HepG2 (cell line): Measurements from ENCODE around the gene NFATC3. TPM values are rescaled to one million over a fixed set of nuclear protein-coding genes. Genes with fewer than 3 reads are reported as not detected.

ENCODE experiments used
- CCAR2 ChIP-seq: fragments of 200-400 bp; formaldehyde crosslinking; optimal IDR thresholded peaks from 2 replicates; pipeline ENCODE3; 2018; ENCODE audit warnings: low read depth, mild to moderate bottlenecking, low read length, moderate library complexity
- HNRNPLL ChIP-seq: fragments of 200-400 bp; formaldehyde crosslinking; IDR thresholded peaks from 2 replicates; pipeline ENCODE4 v1.6.1; 2017; ENCODE audit warnings: mild to moderate bottlenecking, low read depth, low read length; ENCODE audit not compliant: poor library complexity, severe bottlenecking
- NCOA5 ChIP-seq: sonication (generic); formaldehyde crosslinking; IDR thresholded peaks from 2 replicates; pipeline ENCODE4 v1.4.0; 2020; ENCODE audit warnings: missing genetic modification reagents
- NFKB2 ChIP-seq: sonication (generic); formaldehyde crosslinking; IDR thresholded peaks from 2 replicates; pipeline ENCODE4 v1.4.0; 2020; ENCODE audit warnings: missing genetic modification reagents, borderline replicate concordance
- SETDB1 ChIP-seq: sonication (generic); formaldehyde crosslinking; IDR thresholded peaks from 2 replicates; pipeline ENCODE4 v1.5.1; 2020; ENCODE audit warnings: missing genetic modification reagents, mild to moderate bottlenecking, borderline replicate concordance
- STAG1 ChIP-seq: sonication (generic); formaldehyde crosslinking; IDR thresholded peaks from 2 replicates; pipeline ENCODE4 v1.4.0; 2020; ENCODE audit warnings: missing genetic modification reagents
- TCF7L2 ChIP-seq: IDR thresholded peaks from 2 replicates; pipeline ENCODE4 v1.6.1; 2011; ENCODE audit warnings: mild to moderate bottlenecking, low read depth, low read length, moderate library complexity
- ZNF468 ChIP-seq: sonication (generic); formaldehyde crosslinking; IDR thresholded peaks from 2 replicates; pipeline ENCODE4 v1.8.0; 2022; ENCODE audit warnings: mild to moderate bottlenecking, moderate library complexity, missing genetic modification reagents
- ZNF652 ChIP-seq: IDR thresholded peaks from 2 replicates; pipeline ENCODE4 v1.6.1; 2016; ENCODE audit warnings: low read depth, borderline replicate concordance
- ZNF709 ChIP-seq: sonication (generic); formaldehyde crosslinking; IDR thresholded peaks from 2 replicates; pipeline ENCODE4 v1.5.0; 2020; ENCODE audit warnings: mild to moderate bottlenecking, missing genetic modification reagents
- polyA plus RNA-seq, 8 experiments: library from polyadenylated mRNA; depleted of rRNA in 3 of 8; stranded (reverse) in 7 of 8; unstranded in 1 of 8; fragments of >200 nt; fragmentation: Illumina TruSeq in 4 of 8; extraction: Trizol in 4 of 8; gene quantifications; 2 replicates each; pipeline versions ENCODE4 v1.2.1 to v1.2.3, GENCODE V29; 2011 to 2016; ENCODE audit warnings: low read depth in 4 of 8, missing spikeins in 1 of 8, mixed read lengths in 1 of 8; ENCODE audit not compliant: insufficient read depth in 1 of 8
- total RNA-seq, 5 experiments: library from RNA; depleted of rRNA; stranded (reverse); fragments of >200 nt; fragmentation: Illumina TruSeq; extraction: Trizol; gene quantifications; 2 replicates each; pipeline ENCODE4 v1.2.3, GENCODE V29; 2016; ENCODE audit warnings: low read depth in 1 of 5
- TF ChIP-seq, protein P1 (sequence below): sonication (generic); formaldehyde crosslinking; IDR thresholded peaks from 2 replicates; pipeline ENCODE4 v1.8.1; 2023; ENCODE audit warnings: missing genetic modification reagents, inconsistent platforms, borderline replicate concordance
- TF ChIP-seq, protein P2 (sequence below): sonication (generic); formaldehyde crosslinking; IDR thresholded peaks from 2 replicates; pipeline ENCODE4 v1.5.1; 2020; ENCODE audit warnings: missing genetic modification reagents, mild to moderate bottlenecking, borderline replicate concordance
- TF ChIP-seq, protein P3 (sequence below): sonication (generic); formaldehyde crosslinking; IDR thresholded peaks from 2 replicates; pipeline ENCODE4 v1.4.0; 2020; ENCODE audit warnings: missing genetic modification reagents
- TF ChIP-seq, protein P4 (sequence below): sonication (generic); formaldehyde crosslinking; IDR thresholded peaks from 2 replicates; pipeline ENCODE4 v1.4.0; 2020; ENCODE audit warnings: mild to moderate bottlenecking, missing genetic modification reagents
- TF ChIP-seq, protein P5 (sequence below): fragments of 450-650 bp; IDR thresholded peaks from 2 replicates; pipeline ENCODE4 v1.6.1; 2016

NFATC3 gene
- total and polyA plus RNA-seq, 2 of the 13 experiments (the other 11 are each of a cell fraction or from before 2014, with no cell fraction given), result 52.6 to 62.7 TPM

DNA sequence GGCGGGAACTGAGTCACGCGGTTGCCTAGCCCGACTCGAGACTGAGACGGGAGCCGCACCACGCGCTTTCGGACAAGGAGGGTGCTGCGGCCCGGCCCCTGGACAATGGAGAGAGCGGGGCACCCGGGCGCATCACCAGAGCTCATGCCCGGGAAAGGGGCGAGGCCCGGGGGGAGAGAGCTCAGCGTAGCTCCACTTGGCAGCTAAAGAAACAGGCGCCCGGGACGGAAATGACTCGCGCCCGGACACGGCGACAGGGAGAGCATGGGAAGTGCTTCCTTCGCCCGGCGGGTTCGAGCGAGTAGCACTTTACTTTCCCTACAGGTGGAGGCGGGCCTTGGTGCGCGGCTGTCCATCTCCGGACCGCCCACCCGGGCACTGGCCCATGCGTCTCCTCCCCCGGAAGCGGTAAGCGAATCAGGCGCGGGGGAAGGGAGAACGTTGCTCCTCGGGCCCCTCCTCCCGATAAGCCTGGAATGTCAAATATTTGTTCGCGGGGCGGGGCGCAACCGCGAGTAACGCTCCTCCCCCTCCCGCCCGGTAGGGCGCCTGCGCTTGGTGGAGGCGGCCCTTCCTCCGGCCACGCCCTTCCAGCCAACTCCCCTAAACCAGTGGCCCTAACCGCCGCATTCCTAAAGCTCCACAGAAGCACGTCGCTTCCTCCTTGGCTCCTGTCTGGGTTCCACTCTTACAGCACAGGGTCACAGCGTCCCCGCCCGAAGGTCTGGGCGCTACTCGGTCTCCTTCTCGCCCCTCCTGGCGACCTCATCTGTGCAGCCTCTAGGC lies 152.3 kb downstream of the NFATC3 start (continued):
- TF ChIP-seq, protein P1, sequence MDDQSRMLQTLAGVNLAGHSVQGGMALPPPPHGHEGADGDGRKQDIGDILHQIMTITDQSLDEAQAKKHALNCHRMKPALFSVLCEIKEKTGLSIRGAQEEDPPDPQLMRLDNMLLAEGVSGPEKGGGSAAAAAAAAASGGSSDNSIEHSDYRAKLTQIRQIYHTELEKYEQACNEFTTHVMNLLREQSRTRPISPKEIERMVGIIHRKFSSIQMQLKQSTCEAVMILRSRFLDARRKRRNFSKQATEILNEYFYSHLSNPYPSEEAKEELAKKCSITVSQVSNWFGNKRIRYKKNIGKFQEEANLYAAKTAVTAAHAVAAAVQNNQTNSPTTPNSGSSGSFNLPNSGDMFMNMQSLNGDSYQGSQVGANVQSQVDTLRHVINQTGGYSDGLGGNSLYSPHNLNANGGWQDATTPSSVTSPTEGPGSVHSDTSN (CRISPR knock-in tag), result no peak
- TF ChIP-seq SETDB1 (no peak), ZNF709 (CRISPR knock-in tag) (no peak), CCAR2 (no peak), ZNF468 (CRISPR knock-in tag) (no peak), NCOA5 (CRISPR knock-in tag) (0 out of 2 replicates have a peak, but pooled peaks have one; percentile 26), ZNF652 (CRISPR knock-in tag) (no peak), NFKB2 (CRISPR knock-in tag) (peak; percentile 56; the same call in 1 of the 2 replicates), TCF7L2 (no peak), HNRNPLL (peak; percentile 89), STAG1 (peak; percentile 3; the same call in 1 of the 2 replicates)
- TF ChIP-seq, protein P2, sequence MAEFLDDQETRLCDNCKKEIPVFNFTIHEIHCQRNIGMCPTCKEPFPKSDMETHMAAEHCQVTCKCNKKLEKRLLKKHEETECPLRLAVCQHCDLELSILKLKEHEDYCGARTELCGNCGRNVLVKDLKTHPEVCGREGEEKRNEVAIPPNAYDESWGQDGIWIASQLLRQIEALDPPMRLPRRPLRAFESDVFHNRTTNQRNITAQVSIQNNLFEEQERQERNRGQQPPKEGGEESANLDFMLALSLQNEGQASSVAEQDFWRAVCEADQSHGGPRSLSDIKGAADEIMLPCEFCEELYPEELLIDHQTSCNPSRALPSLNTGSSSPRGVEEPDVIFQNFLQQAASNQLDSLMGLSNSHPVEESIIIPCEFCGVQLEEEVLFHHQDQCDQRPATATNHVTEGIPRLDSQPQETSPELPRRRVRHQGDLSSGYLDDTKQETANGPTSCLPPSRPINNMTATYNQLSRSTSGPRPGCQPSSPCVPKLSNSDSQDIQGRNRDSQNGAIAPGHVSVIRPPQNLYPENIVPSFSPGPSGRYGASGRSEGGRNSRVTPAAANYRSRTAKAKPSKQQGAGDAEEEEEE (CRISPR knock-in tag), result peak; percentile 73
- TF ChIP-seq, protein P3, sequence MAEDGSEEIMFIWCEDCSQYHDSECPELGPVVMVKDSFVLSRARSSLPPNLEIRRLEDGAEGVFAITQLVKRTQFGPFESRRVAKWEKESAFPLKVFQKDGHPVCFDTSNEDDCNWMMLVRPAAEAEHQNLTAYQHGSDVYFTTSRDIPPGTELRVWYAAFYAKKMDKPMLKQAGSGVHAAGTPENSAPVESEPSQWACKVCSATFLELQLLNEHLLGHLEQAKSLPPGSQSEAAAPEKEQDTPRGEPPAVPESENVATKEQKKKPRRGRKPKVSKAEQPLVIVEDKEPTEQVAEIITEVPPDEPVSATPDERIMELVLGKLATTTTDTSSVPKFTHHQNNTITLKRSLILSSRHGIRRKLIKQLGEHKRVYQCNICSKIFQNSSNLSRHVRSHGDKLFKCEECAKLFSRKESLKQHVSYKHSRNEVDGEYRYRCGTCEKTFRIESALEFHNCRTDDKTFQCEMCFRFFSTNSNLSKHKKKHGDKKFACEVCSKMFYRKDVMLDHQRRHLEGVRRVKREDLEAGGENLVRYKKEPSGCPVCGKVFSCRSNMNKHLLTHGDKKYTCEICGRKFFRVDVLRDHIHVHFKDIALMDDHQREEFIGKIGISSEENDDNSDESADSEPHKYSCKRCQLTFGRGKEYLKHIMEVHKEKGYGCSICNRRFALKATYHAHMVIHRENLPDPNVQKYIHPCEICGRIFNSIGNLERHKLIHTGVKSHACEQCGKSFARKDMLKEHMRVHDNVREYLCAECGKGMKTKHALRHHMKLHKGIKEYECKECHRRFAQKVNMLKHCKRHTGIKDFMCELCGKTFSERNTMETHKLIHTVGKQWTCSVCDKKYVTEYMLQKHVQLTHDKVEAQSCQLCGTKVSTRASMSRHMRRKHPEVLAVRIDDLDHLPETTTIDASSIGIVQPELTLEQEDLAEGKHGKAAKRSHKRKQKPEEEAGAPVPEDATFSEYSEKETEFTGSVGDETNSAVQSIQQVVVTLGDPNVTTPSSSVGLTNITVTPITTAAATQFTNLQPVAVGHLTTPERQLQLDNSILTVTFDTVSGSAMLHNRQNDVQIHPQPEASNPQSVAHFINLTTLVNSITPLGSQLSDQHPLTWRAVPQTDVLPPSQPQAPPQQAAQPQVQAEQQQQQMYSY (CRISPR knock-in tag), result no peak
- TF ChIP-seq, protein P4, sequence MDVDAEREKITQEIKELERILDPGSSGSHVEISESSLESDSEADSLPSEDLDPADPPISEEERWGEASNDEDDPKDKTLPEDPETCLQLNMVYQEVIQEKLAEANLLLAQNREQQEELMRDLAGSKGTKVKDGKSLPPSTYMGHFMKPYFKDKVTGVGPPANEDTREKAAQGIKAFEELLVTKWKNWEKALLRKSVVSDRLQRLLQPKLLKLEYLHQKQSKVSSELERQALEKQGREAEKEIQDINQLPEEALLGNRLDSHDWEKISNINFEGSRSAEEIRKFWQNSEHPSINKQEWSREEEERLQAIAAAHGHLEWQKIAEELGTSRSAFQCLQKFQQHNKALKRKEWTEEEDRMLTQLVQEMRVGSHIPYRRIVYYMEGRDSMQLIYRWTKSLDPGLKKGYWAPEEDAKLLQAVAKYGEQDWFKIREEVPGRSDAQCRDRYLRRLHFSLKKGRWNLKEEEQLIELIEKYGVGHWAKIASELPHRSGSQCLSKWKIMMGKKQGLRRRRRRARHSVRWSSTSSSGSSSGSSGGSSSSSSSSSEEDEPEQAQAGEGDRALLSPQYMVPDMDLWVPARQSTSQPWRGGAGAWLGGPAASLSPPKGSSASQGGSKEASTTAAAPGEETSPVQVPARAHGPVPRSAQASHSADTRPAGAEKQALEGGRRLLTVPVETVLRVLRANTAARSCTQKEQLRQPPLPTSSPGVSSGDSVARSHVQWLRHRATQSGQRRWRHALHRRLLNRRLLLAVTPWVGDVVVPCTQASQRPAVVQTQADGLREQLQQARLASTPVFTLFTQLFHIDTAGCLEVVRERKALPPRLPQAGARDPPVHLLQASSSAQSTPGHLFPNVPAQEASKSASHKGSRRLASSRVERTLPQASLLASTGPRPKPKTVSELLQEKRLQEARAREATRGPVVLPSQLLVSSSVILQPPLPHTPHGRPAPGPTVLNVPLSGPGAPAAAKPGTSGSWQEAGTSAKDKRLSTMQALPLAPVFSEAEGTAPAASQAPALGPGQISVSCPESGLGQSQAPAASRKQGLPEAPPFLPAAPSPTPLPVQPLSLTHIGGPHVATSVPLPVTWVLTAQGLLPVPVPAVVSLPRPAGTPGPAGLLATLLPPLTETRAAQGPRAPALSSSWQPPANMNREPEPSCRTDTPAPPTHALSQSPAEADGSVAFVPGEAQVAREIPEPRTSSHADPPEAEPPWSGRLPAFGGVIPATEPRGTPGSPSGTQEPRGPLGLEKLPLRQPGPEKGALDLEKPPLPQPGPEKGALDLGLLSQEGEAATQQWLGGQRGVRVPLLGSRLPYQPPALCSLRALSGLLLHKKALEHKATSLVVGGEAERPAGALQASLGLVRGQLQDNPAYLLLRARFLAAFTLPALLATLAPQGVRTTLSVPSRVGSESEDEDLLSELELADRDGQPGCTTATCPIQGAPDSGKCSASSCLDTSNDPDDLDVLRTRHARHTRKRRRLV (CRISPR knock-in tag), result peak; percentile 31
- TF ChIP-seq, protein P5, sequence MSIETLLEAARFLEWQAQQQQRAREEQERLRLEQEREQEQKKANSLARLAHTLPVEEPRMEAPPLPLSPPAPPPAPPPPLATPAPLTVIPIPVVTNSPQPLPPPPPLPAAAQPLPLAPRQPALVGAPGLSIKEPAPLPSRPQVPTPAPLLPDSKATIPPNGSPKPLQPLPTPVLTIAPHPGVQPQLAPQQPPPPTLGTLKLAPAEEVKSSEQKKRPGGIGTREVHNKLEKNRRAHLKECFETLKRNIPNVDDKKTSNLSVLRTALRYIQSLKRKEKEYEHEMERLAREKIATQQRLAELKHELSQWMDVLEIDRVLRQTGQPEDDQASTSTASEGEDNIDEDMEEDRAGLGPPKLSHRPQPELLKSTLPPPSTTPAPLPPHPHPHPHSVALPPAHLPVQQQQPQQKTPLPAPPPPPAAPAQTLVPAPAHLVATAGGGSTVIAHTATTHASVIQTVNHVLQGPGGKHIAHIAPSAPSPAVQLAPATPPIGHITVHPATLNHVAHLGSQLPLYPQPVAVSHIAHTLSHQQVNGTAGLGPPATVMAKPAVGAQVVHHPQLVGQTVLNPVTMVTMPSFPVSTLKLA, result peak; percentile 64
